HG02623 (cell line): ENCODE data around the gene RAPGEF3.

Source experiments
- ATAC-seq: cut with Tn5 transposase; IDR thresholded peaks from one replicate; pipeline ENCODE4 v1.9.1; 2021; ENCODE audit warnings: moderate library complexity; ENCODE audit not compliant: unreplicated experiment

Gene RAPGEF3

GRCh38 chr12:47745485-47746041 lies 13.1 kb downstream of the RAPGEF3 start:
- ATAC-seq, result no peak

- no peak for ATAC-seq
These were observed 13.8 kb downstream of the RAPGEF3 start for GRCh38 chr12:47744778-47745436.

- no peak for ATAC-seq
These were observed 14.6 kb downstream of the RAPGEF3 start for GRCh38 chr12:47744005-47744651.

GRCh38 chr12:47743311-47743860 lies 15.3 kb downstream of the RAPGEF3 start:
- no peak for ATAC-seq

- ATAC-seq, result no peak
These were observed 16.3 kb downstream of the RAPGEF3 start for GRCh38 chr12:47742253-47742825.

GRCh38 chr12:47741340-47741703 lies 17.4 kb downstream of the RAPGEF3 start:
- ATAC-seq, result no peak

- no peak for ATAC-seq
These were observed 17.9 kb downstream of the RAPGEF3 start for GRCh38 chr12:47740606-47741339.

- peak; percentile 54 for ATAC-seq
These were observed 18.7 kb downstream of the RAPGEF3 start for GRCh38 chr12:47739979-47740378.

GRCh38 chr12:47739297-47739696 lies 19.4 kb downstream of the RAPGEF3 start:
- ATAC-seq, result no peak

- ATAC-seq, result no peak
These were observed 20.6 kb downstream of the RAPGEF3 start for GRCh38 chr12:47737936-47738594.

- ATAC-seq, result no peak
These were observed 21.6 kb downstream of the RAPGEF3 start for GRCh38 chr12:47736877-47737676.

- no peak for ATAC-seq
These were observed 22.5 kb downstream of the RAPGEF3 start for GRCh38 chr12:47736216-47736615.

GRCh38 chr12:47735649-47736048 lies 23.0 kb downstream of the RAPGEF3 start:
- no peak for ATAC-seq

GRCh38 chr12:47734725-47735480 lies 23.8 kb downstream of the RAPGEF3 start:
- ATAC-seq, result no peak

- no peak for ATAC-seq
These were observed 25.5 kb downstream of the RAPGEF3 start for GRCh38 chr12:47733142-47733541.

GRCh38 chr12:47732504-47732903 lies 26.2 kb downstream of the RAPGEF3 start:
- ATAC-seq, result no peak

- no peak for ATAC-seq
These were observed 27.0 kb downstream of the RAPGEF3 start for GRCh38 chr12:47731723-47732122.

GRCh38 chr12:47730341-47730744 lies 28.3 kb downstream of the RAPGEF3 start:
- ATAC-seq, result no peak

GRCh38 chr12:47729233-47729632 lies 29.4 kb downstream of the RAPGEF3 start:
- no peak for ATAC-seq
